Urinary bladder (tissue), 4 donors: ENCODE measurements around the gene MOB4. TPM values are rescaled to one million over a fixed set of nuclear protein-coding genes. Genes with fewer than 3 reads are reported as not detected.
"Not testable (repeated sequence)": the region's sequence is repeated elsewhere in the genome, so short reads cannot be mapped to it uniquely, and the experiment has no call there.

Source experiments
- DNase-seq: peaks from one replicate; pipeline ENCODE4 v3.0.0-alpha.2; 2015; ENCODE audit errors: extremely low spot score
- H3K27ac ChIP-seq: one replicate; pipeline ENCODE4 v1.5.1; 2013; ENCODE audit warnings: low read depth, mild to moderate bottlenecking, moderate library complexity
- H3K36me3 ChIP-seq: one replicate; pipeline ENCODE4 v1.6.1; 2013; ENCODE audit warnings: mild to moderate bottlenecking, moderate library complexity; ENCODE audit not compliant: insufficient read depth
- H3K4me1 ChIP-seq: one replicate; pipeline ENCODE4 v1.6.1; 2013; ENCODE audit warnings: mild to moderate bottlenecking, moderate library complexity; ENCODE audit not compliant: insufficient read depth
- H3K4me3 ChIP-seq: one replicate; pipeline ENCODE4 v1.5.1; 2013; ENCODE audit warnings: low read depth, low read length
- WGBS: extraction: QIAGEN DNeasy Blood & Tissue Kit; methylation state at CpG from one replicate; pipeline ENCODE4 v1.1.7; 2013; 5-methylcytosine and 5-hydroxymethylcytosine counted together
- polyA plus RNA-seq: library from polyadenylated mRNA; stranded (reverse); fragments of 200-250 nt; gene quantifications from one replicate; pipeline ENCODE4 v1.2.3, GENCODE V29; 2013
- total RNA-seq: library from RNA; depleted of rRNA; stranded (reverse); fragments of >200 nt; gene quantifications from one replicate; pipeline ENCODE4 v1.2.3, GENCODE V29; 2014
- donor health status: healthy with polysubstance abuse.
- donor health status: healthy.

The MOB4 gene
- total and polyA plus RNA-seq, 2 donors = 41.2 to 67.7 TPM

- WGBS = 94% methylated on average over 3 of the region's 3 CpGs
- no peak for DNase-seq
- Histone ChIP-seq H3K36me3 (peaks cover 2% of the 10 kb centered on the region), H3K4me1 (no peaks in the 10 kb centered on the region), H3K27ac (no peak overlapping the region), H3K4me3 (no peak overlapping the region)
Measured at GRCh38 chr2:197543206-197543605, 27.3 kb downstream of the MOB4 start.

GRCh38 chr2:197547163-197547900 lies 31.5 kb downstream of the MOB4 start:
- Histone ChIP-seq H3K4me3 (no peak overlapping the region), H3K36me3 (peaks cover 4% of the 10 kb centered on the region)

GRCh38 chr2:197548582-197548981 lies 32.7 kb downstream of the MOB4 start:
- no peak overlapping the region for H3K4me3 ChIP-seq
- no peaks in the 10 kb centered on the region for H3K4me1 ChIP-seq
- no peak for DNase-seq
- WGBS = 95% methylated on average over 5 of the region's 5 CpGs
- no peak overlapping the region for H3K27ac ChIP-seq
- H3K36me3 ChIP-seq = peaks cover 5% of the 10 kb centered on the region

More at GRCh38 chr2:197547163-197547900, 31.5 kb downstream of the MOB4 start:
- Histone ChIP-seq H3K27ac (no peak overlapping the region), H3K4me1 (no peaks in the 10 kb centered on the region)
- DNase-seq = no peak
- 88% methylated on average over 5 of the region's 5 CpGs for WGBS

DNA sequence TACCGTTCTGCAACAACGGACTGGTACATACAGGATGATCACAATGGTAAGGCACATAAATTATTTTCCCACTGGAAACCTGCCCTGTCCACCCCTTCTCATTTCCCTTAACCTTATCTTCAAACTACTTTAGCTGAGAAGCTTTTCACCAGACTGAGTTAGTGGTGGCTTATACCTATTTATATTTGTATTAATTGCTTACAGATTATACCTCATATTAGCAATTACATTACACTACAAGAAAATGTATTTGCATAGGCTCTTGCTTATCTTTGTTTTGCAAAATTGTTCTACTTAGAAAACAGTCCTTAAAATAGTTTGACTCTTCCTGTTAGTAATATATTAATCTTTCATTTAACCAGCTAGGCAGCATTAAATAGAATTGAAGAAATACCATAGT lies 35.4 kb downstream of the MOB4 start:
- H3K36me3 ChIP-seq = not testable (repeated sequence)
- WGBS = 88% methylated on average over 2 of the region's 2 CpGs

GRCh38 chr2:197555467-197555866 lies 39.6 kb downstream of the MOB4 start:
- no peak overlapping the region for H3K4me3 ChIP-seq
- peaks cover 2% of the 10 kb centered on the region for H3K36me3 ChIP-seq
- H3K27ac ChIP-seq = no peak overlapping the region
- no peaks in the 10 kb centered on the region for H3K4me1 ChIP-seq
- no peak for DNase-seq

More for the DNA sequence above, 35.4 kb downstream of the MOB4 start:
- not testable (repeated sequence) for H3K27ac ChIP-seq, H3K4me1 ChIP-seq, DNase-seq, H3K4me3 ChIP-seq

DNA sequence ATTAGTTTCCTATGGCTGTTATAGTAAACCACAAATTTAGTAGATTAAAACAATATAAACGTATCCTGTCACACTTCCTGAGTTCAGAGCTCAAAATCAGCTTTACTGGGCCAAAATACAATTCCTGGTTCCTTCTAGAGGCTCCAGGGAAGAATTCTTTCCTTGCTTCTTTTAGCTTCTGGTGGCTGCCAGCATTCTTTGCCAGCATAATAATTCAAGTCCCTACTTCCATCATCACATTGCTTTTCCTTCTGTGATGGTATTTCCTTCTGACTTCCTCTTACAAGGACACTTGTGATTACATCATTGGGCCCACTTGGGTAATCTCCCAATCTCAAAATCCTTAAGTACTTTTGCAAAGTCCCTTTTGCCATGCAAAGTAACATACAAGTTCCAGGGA lies 40.6 kb downstream of the MOB4 start:
- WGBS = 39% methylated on average over 1 of the region's 1 CpG
- H3K36me3 ChIP-seq = peaks cover 2% of the 10 kb centered on the region
- H3K4me3 ChIP-seq = no peak overlapping the region
- H3K4me1 ChIP-seq = no peaks in the 10 kb centered on the region
- H3K27ac ChIP-seq = no peak overlapping the region
- DNase-seq = no peak

DNA sequence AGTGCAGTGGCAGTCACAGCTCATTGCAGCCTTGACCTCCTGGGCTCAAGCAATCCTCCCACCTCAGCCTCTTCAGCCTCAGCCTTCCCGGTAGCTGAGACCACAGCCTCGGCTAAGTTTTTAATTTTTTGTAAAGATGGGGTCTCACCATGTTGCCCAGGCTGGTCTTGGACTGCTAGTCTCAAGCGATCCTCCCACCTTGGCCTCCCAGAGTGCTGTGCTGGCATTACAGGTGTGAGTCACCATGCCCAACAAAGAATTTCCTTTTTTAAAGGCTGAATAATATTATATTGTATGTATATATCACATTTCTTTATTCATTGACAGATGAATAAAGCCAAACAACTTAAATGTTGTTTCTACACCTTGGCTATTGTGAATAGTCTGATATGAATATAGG lies 42.5 kb downstream of the MOB4 start:
- Histone ChIP-seq H3K4me3 (no peak overlapping the region), H3K27ac (no peak overlapping the region), H3K36me3 (no peaks in the 10 kb centered on the region), H3K4me1 (no peaks in the 10 kb centered on the region)
- no peak for DNase-seq
- 97% methylated on average over 3 of the region's 3 CpGs for WGBS

- H3K27ac ChIP-seq = no peak overlapping the region
- no peaks in the 10 kb centered on the region for H3K4me1 ChIP-seq
- no peak for DNase-seq
- 92% methylated on average over 5 of the region's 5 CpGs for WGBS
- no peak overlapping the region for H3K4me3 ChIP-seq
- no peaks in the 10 kb centered on the region for H3K36me3 ChIP-seq
Measured at GRCh38 chr2:197559681-197560080, 43.8 kb downstream of the MOB4 start.

- 79% methylated on average over 9 of the region's 9 CpGs for WGBS
Measured at GRCh38 chr2:197560146-197560665, 44.3 kb downstream of the MOB4 start.

DNA sequence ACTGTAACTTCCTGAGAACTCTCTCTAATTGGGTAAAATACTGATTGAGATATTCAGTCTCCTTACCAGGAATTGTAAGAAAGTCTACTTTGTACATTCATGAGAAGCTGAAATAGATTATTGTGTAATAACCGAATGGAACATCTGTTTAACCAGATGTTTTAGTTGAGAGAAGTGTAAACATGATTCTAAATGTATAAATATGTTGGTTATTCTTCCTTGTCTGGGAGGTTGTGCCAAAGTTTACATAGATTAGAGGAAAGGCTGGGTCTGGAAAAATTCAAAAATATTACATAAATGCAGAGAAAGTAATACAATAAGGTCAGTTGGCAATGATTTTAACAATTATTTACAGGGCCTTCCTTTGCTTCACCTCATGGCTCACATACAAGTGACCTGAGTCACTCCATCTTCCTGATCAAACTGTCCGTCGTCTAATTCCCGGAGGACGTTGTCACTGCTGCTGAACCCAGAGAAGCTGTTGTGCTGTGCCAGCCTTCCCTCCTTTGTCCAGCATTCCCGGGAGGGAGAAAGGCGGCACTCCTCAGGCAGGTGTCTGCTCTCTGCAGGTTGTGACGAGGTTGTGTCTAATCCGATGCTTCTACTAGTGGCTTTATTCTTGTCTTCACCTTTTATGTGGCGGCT lies 55.9 kb downstream of the MOB4 start:
- no peak overlapping the region for H3K27ac ChIP-seq
- no peak overlapping the region for H3K4me3 ChIP-seq
- peaks cover 1% of the 10 kb centered on the region for H3K36me3 ChIP-seq
- peaks cover 1% of the 10 kb centered on the region for H3K4me1 ChIP-seq
- DNase-seq = no peak
- 52% methylated on average over 10 of the region's 10 CpGs for WGBS

More at GRCh38 chr2:197560146-197560665, 44.3 kb downstream of the MOB4 start:
- H3K27ac ChIP-seq = no peak overlapping the region
- no peaks in the 10 kb centered on the region for H3K36me3 ChIP-seq
- no peak overlapping the region for H3K4me3 ChIP-seq
- H3K4me1 ChIP-seq = no peaks in the 10 kb centered on the region
- no peak for DNase-seq

- DNase-seq = no peak
- Histone ChIP-seq H3K27ac (no peak overlapping the region), H3K36me3 (no peaks in the 10 kb centered on the region), H3K4me1 (peaks cover 1% of the 10 kb centered on the region), H3K4me3 (no peak overlapping the region)
- WGBS = over 99% methylated on average over 2 of the region's 2 CpGs
Measured at GRCh38 chr2:197573608-197574007, 57.7 kb downstream of the MOB4 start.

GRCh38 chr2:197575987-197576386 lies 60.1 kb downstream of the MOB4 start:
- Histone ChIP-seq H3K4me3 (no peak overlapping the region), H3K27ac (no peak overlapping the region), H3K36me3 (no peaks in the 10 kb centered on the region), H3K4me1 (peaks cover 1% of the 10 kb centered on the region)
- no peak for DNase-seq
- WGBS = 97% methylated on average over 2 of the region's 2 CpGs

- 38% methylated on average over 3 of the region's 3 CpGs for WGBS
- H3K36me3 ChIP-seq = no peaks in the 10 kb centered on the region
- H3K27ac ChIP-seq = no peak overlapping the region
- no peak overlapping the region for H3K4me3 ChIP-seq
- peaks cover 1% of the 10 kb centered on the region for H3K4me1 ChIP-seq
- no peak for DNase-seq
Measured at GRCh38 chr2:197576631-197577030, 60.8 kb downstream of the MOB4 start.

DNA sequence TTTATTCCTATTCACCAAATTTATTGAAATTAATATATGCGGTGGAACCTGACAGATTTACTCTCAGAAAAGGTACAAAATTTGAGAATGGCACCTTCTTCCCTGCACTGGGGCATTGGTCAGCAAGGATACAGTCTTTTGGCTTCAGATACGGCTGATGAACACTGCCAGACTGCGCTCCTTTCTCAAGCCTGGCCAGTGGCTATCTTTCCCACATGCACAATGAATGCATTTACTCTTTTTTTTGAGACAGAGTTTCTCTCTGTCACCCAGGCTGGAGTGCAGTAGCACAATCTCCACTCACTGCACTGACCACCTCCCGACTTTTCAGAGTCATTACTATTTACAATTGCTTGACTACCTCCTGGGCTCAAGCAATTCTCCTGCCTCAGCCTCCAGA lies 61.6 kb downstream of the MOB4 start:
- WGBS = 88% methylated on average over 4 of the region's 4 CpGs
- no peaks in the 10 kb centered on the region for H3K36me3 ChIP-seq
- H3K4me3 ChIP-seq = no peak overlapping the region
- no peak overlapping the region for H3K27ac ChIP-seq
- peaks cover 1% of the 10 kb centered on the region for H3K4me1 ChIP-seq
- no peak for DNase-seq
